BJ (cell line): ENCODE measurements around the gene TANK. TPM values are rescaled to one million over a fixed set of nuclear protein-coding genes. Genes with fewer than 3 reads are reported as not detected.

Experiments
- CTCF ChIA-PET: fragments of 350-600 bp; formaldehyde crosslinking; extraction: SDS; loops from one replicate; lab custom pipeline; 2021; ENCODE audit warnings: antibody characterized with exemption, inconsistent platforms; lab: Yijun Ruan, JAX
- POLR2A ChIA-PET: fragments of 300-600 bp; sonication (Branson Sonifier 250); formaldehyde crosslinking; extraction: SDS; loops from one replicate; lab custom pipeline; 2021; ENCODE audit warnings: antibody characterized with exemption; lab: Charles Lee
- DNase-seq: peaks from one replicate; pipeline ENCODE4 v3.0.0-alpha.2; 2011; ENCODE audit warnings: low read depth
- H3K27me3 ChIP-seq: 2 replicates; pipeline ENCODE4 v1.6.0; 2011; ENCODE audit warnings: low read length; ENCODE audit not compliant: control insufficient read depth, insufficient read depth
- H3K36me3 ChIP-seq: 2 replicates; pipeline ENCODE4 v1.5.1; 2011; ENCODE audit warnings: low read length; ENCODE audit not compliant: control insufficient read depth, insufficient read depth
- H3K4me3 ChIP-seq: 2 replicates; pipeline ENCODE4 v1.5.1; 2011; ENCODE audit warnings: low read depth, mild to moderate bottlenecking, control low read depth, low read length
- CTCF ChIP-seq: IDR thresholded peaks from 2 replicates; pipeline ENCODE4 v1.5.1; 2011; ENCODE audit warnings: low read depth, mild to moderate bottlenecking, control low read depth, inconsistent platforms, low read length, moderate library complexity; ENCODE audit not compliant: insufficient read depth
- polyA plus RNA-seq: library from polyadenylated mRNA; depleted of rRNA; stranded (reverse); fragments of >200 nt; gene quantifications from 2 replicates; pipeline ENCODE4 v1.2.3, GENCODE V29; 2011

TANK gene
- polyA plus RNA-seq, 1 experiment, result 29.8 TPM

DNA sequence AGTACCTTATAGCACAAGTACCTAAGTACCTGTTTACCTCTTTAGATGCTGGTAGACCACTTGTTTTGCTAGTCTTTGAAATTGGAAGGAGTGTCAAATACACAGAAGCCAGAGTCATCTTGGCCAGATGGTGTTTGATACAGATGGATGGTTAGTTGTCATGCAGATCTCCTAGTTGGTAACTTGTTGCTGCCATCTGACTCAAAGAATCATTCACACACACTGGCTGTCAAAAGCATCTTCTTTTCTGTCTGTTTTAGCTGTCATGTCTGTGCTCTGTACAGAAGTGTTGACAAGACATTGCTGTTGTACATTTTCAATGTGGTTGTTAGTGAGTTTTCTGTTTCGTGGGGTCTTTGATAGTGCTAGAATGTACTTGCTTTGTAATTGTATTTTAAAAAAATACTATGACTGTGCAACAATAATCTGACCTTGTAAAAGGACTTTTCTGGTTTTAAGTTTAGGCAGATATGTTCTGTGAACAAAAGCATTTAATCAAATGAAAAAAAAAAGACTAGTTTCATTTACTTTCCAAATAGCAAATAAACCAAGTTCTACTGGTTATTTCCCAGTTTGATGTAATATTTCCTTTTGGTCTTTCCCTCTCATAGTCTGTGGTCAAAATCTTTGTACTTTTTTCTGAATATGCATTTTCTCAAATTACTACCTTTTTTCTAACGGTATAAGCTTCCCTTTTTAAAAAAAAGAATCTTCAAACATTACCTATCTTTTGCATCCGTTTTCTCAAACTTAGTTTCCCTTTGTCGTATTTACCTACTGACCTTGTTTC lies 39.9 kb downstream of the TANK start:
- POLR2A ChIA-PET, result no interaction called here
- Histone ChIP-seq H3K4me3 (no peak overlapping the region), H3K27me3 (no peaks in the 10 kb centered on the region), H3K36me3 (peaks cover 2% of the 10 kb centered on the region)
- TF ChIP-seq CTCF, result no peak
- CTCF ChIA-PET, result no interaction called here
- no peak for DNase-seq

DNA sequence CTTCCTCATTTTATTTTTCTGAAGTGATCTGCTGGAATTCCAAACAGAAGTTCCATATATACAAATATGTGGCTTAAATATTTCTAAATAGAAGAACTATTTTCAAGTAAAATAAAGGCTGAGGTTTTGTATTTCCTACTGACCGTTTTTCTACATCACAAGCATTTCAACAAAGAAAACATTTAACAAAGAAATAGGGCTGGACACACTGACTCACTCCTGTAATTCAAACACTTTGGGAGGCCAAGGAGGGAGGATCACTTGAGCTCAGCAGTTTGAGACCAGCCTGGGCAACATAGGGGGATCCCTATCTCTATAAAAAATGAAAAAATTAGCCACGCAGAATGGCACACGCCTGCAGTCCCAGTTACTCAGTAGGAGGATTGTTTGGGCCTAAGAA lies 44.6 kb downstream of the TANK start:
- DNase-seq, result no peak
- H3K4me3 ChIP-seq, result no peak overlapping the region
- H3K36me3 ChIP-seq, result peaks cover 2% of the 10 kb centered on the region
- ChIA-PET POLR2A (no interaction called here), CTCF (interaction anchor here (0.7 to 1.1 kb wide), 2 partner anchors 30 to 70 kb away, joined by 3 read pairs; no protein-coding TSS in a partner anchor)
- no peak for TF ChIP-seq CTCF
- H3K27me3 ChIP-seq, result no peaks in the 10 kb centered on the region

DNA sequence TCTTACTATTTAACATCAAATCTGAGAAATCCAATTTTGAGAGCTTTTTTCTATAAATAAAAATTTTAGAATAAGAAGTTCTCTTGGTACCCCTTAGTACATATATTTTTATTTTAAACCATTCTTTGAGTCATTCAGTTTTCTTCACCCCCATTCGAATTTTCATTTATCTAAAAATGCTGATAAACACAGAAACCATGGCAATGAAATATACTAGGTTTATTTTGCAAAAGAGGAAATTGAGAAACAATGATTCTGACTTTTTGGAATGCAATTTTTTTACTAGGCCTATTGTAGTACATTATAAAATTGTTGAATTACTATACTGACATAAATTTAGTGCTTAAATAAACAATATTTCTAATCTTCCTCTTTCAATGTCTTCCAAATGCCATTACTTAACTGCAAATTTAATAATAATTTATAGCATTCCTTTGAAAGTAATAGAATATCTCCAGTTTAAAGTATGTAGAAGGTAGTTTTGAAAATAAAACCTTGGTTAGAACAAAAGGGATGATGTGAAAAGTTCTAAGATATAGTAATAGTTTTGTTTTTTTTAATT lies 46.3 kb downstream of the TANK start:
- DNase-seq, result peak; percentile 4
- CTCF ChIA-PET, result no interaction called here
- Histone ChIP-seq H3K27me3 (no peaks in the 10 kb centered on the region), H3K36me3 (peaks cover 2% of the 10 kb centered on the region), H3K4me3 (no peak overlapping the region)
- POLR2A ChIA-PET, result no interaction called here
- TF ChIP-seq CTCF, result no peak

DNA sequence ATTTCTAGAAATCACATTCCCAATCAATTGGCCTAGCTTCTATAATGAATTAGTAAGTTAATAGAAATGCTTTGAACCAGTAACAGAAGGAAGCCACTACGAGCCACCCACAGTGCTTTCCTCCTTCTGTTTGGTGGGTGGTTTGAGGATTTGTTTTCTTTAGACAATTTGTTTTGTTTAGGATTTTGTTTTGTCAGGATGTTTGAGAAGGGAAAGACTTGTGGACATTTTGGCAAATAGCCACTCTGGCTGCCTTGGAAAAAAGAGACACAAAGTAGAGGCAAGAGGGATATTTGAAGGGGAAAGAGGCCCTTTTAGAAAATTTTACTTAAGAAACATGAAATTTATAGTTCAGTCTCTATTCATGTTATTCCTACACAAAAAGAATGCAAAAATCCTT lies 47.7 kb downstream of the TANK start:
- no peak for TF ChIP-seq CTCF
- DNase-seq, result no peak
- CTCF ChIA-PET, result no interaction called here

GRCh38 chr2:161208527-161209139 lies 48.4 kb downstream of the TANK start:
- no peak for TF ChIP-seq CTCF
- Histone ChIP-seq H3K36me3 (peaks cover 6% of the 10 kb centered on the region), H3K4me3 (no peak overlapping the region), H3K27me3 (no peaks in the 10 kb centered on the region)
- DNase-seq, result peak; percentile 26
- ChIA-PET POLR2A (no interaction called here), CTCF (no interaction called here)

More for the DNA sequence above, 47.7 kb downstream of the TANK start:
- H3K36me3 ChIP-seq, result peaks cover 6% of the 10 kb centered on the region
- H3K27me3 ChIP-seq, result no peaks in the 10 kb centered on the region
- H3K4me3 ChIP-seq, result no peak overlapping the region
- POLR2A ChIA-PET, result interaction anchor here (0.6 kb wide), 1 partner anchor 740 kb away, joined by 4 read pairs; no protein-coding TSS in a partner anchor
